Natural killer cell treated with Interleukin-12 subunit alpha and Interleukin-12 subunit beta and Interleukin-15 and Interleukin-18, amount 100 ng/mL, for 72 hours (primary cell): ENCODE data around the gene ZSCAN31. TPM values are rescaled to one million over a fixed set of nuclear protein-coding genes. Genes with fewer than 3 reads are reported as not detected.
A peak's percentile ranks its signal among the peaks of the same experiment; 100 is the strongest.
"Not testable (repeated sequence)": the region's sequence is repeated elsewhere in the genome, so short reads cannot be mapped to it uniquely, and the experiment has no call there.

Experiments used
- ATAC-seq, 2 donors: fragments of 150-1000 bp; cut with Tn5 transposase in 1 of 2; sonication (Bioruptor Pico), chemical (Tn5 transposase) in 1 of 2; 2 replicates each; pipeline ENCODE4 v1.10.0; 2021
- DNase-seq: peaks from one replicate; pipeline ENCODE4 v3.0.0; 2022; ENCODE audit warnings: low spot score
- H3K27ac Mint-ChIP-seq, 2 donors: 1 replicate in 1 of 2; 2 replicates in 1 of 2; pipeline ENCODE4 v1.8.0; 2022; ENCODE audit warnings: mixed read lengths in 2 of 2, mild to moderate bottlenecking in 1 of 2, moderate library complexity in 1 of 2
- H3K27me3 Mint-ChIP-seq, 2 donors: 1 replicate in 1 of 2; 2 replicates in 1 of 2; pipeline ENCODE4 v1.8.0; 2022; ENCODE audit warnings: mixed read lengths in 2 of 2
- H3K36me3 Mint-ChIP-seq: one replicate; pipeline ENCODE4 v1.8.0; 2022; ENCODE audit warnings: mixed read lengths
- H3K4me1 Mint-ChIP-seq, 2 donors: 1 replicate in 1 of 2; 2 replicates in 1 of 2; pipeline ENCODE4 v1.8.0; 2022; ENCODE audit warnings: low read depth in 2 of 2, mixed read lengths in 2 of 2, mild to moderate bottlenecking in 1 of 2
- H3K4me3 Mint-ChIP-seq: one replicate; pipeline ENCODE4 v1.8.0; 2022; ENCODE audit warnings: mixed read lengths
- H3K9me3 Mint-ChIP-seq: 2 replicates; pipeline ENCODE4 v1.8.0; 2022; ENCODE audit warnings: mixed read lengths
- total RNA-seq, 2 donors: library from RNA; stranded (reverse); gene quantifications; one replicate each; pipeline ENCODE4 v1.2.3, GENCODE V29; 2022

The ZSCAN31 gene
- 1 to 10 TPM in 1 of 2 donors, under 1 TPM in 1; 0.40 to 2.0 TPM for total RNA-seq

DNA sequence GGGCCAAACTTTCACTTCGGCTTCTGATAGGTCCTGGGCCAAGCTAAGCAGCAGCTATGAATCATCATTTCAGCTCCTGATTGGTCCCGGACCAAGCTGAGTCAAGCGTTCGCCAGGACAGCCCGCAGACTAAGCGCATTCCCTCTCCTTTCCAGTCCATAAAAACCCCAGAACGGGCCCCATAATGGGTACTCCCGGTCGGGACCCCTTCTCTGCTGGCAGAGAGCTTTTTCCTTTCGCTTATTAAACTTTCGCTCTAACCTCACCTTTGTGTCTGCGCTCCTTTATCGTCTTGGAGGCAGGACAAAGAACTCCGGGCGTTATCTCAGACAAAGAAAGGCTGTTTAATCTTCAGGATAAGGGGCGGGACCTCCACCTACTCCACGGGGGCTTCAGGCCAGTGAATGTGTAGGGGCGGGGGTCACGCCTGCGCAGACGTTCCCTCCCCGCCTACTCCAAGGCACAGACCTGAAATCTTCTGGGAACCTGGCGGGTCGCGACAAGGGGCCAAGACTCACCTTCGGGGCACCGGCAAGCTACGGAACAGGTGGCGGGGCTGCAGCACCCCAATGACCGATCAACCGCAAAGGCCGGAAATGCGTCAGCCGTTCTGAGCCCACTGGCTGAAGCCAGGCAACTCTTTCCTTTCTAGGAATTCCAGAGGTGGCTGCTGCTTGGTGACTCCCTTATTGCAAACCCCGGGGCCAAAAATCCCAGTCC, at the start of gene ZSCAN31:
Gene ZSCAN31, minus strand, starts transcription at position 585 of the 720 bp plus-strand sequence. CDS start 6,465 bp downstream, outside the sequence.
- H3K27me3 Mint-ChIP-seq, result peaks cover 0 to 3% of the 10 kb centered on the region in 2 donors
- ATAC-seq, result peak; percentile 93 to 95
- peaks cover 6% of the 10 kb centered on the region for H3K9me3 Mint-ChIP-seq
- peak within 1 kb of the TSS in 1 of 2 donors; percentile 0 for H3K27ac Mint-ChIP-seq
- H3K36me3 Mint-ChIP-seq, result peaks cover 10% of the 10 kb centered on the region
- no peak within 1 kb of the TSS for H3K4me3 Mint-ChIP-seq
- peak; percentile 85 for DNase-seq
- peaks cover 5 to 12% of the 10 kb centered on the region in 2 donors for H3K4me1 Mint-ChIP-seq

DNA sequence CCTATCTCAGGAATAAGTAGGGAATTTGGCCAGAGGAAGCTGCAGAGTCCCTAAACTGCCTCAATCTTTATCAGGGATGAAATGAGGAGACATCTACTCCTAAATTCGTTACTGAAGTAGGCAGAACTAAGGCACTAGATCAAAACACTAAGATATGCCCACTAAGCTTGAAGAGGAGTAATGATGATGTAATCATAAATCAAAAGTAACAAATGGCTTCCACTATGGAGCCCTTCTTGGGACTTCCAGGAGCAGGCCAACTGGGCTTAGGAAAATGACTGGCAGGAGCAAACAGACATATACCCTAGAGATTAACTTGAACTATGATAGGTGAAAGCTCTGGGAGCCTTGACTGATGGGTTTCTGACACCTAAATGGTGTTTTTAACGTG, 48.2 kb upstream of the ZSCAN31 start:
- DNase-seq, result no peak
- Mint-ChIP-seq H3K9me3 (no peaks in the 10 kb centered on the region), H3K4me3 (no peak overlapping the region), H3K36me3 (peaks cover 51% of the 10 kb centered on the region), H3K4me1 (peaks cover 43 to 47% of the 10 kb centered on the region in 2 donors), H3K27ac (no peak overlapping the region), H3K27me3 (no peaks in the 10 kb centered on the region)
- ATAC-seq, result no peak

DNA sequence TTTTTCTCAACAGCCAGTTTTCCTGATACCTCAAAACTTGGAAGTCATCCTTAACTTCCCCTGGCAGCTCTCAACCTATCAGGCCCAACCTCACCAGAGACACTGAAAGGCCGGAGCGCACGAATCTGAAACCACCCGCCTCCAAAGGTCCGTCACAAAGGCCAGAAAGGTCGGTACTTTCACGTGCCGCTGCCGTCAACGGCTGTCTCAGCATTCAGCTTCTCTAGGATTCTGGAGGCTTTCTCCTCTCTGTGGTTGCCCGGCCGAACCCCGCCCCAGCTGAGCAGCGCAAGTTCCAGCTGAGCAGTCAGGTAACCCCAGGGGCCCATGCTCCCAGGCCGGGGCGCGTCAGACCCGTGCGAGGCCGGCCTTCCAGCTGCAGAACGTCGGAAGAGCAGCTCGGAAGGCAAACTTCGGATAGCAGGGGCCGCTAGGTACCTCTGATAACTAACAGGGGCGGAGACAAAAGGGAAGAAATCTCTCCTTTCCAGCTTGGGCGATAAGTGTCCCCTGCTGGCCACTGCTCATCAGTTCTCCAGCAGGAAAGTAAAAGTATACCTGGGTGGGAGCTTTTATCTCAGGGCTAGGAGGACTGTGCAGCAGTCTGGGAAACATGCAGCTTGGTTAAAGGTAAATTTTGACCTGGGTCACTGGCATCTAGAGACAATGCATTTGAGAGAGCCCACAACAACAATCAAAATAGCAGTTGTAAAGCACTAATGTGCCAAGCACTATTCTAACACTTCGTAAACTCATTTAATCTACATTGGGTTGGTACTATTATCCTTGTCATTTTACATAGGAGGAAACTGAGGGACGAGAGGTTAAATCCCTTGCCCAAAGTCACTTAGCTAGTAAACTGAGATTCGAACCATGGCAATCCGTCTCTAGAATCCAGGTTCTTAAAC, 47.5 kb upstream of the ZSCAN31 start:
- DNase-seq, result no peak
- H3K27ac Mint-ChIP-seq, result peak overlapping the region in 1 of 2 donors; percentile 75
- H3K9me3 Mint-ChIP-seq, result no peaks in the 10 kb centered on the region
- ATAC-seq, result peak; percentile 71 to 74
- peaks cover 48% of the 10 kb centered on the region for H3K36me3 Mint-ChIP-seq
- no peaks in the 10 kb centered on the region for H3K27me3 Mint-ChIP-seq
- H3K4me3 Mint-ChIP-seq, result peak overlapping the region; percentile 67
- peaks cover 41 to 43% of the 10 kb centered on the region in 2 donors for H3K4me1 Mint-ChIP-seq

DNA sequence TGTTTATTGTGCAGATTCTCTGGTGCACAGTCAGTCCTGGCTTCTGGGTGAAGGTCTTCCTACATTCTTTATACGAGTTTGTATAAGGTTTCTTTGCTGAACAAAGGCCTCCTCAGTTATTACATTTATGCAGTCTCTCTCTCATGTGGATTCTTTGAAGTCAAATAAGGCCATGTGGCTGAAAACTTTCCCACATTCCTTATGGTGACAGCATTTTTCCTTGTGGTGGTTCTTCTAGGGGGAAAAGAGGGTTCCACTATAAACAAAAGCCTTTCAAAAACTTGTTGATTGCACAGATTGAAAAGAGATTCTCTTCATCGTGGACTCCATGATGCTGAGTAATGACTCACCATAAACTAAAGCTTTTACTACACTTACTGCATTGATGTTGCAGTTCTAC, 44.4 kb upstream of the ZSCAN31 start:
- DNase-seq (no peak), ATAC-seq (no peak)
- Mint-ChIP-seq H3K4me3 (no peak overlapping the region), H3K27ac (no peak overlapping the region), H3K9me3 (no peaks in the 10 kb centered on the region), H3K36me3 (peaks cover 35% of the 10 kb centered on the region), H3K4me1 (peaks cover 21 to 27% of the 10 kb centered on the region in 2 donors), H3K27me3 (no peaks in the 10 kb centered on the region)

DNA sequence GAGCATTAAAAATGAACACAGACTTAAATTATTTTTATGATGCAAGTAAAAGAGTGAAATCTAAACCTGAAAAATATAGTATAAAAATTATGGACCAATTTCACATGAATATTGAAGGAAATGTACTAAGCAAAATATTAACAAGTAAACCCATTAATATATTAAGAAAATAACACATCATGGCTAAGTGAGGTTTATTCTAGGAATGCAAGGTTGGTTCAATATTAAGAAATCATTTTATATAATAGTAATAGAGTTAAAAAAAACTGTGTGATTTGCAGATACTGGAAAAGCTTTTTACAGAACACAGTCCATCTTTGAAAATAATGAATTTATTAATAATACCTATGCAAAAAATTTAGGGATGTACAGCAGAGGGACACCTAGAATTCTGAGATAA, 42.7 kb upstream of the ZSCAN31 start:
- Mint-ChIP-seq H3K36me3 (peaks cover 35% of the 10 kb centered on the region), H3K4me3 (no peak overlapping the region), H3K4me1 (peaks cover 11 to 15% of the 10 kb centered on the region in 2 donors), H3K9me3 (no peaks in the 10 kb centered on the region), H3K27me3 (no peaks in the 10 kb centered on the region), H3K27ac (no peak overlapping the region)
- ATAC-seq (no peak), DNase-seq (no peak)

DNA sequence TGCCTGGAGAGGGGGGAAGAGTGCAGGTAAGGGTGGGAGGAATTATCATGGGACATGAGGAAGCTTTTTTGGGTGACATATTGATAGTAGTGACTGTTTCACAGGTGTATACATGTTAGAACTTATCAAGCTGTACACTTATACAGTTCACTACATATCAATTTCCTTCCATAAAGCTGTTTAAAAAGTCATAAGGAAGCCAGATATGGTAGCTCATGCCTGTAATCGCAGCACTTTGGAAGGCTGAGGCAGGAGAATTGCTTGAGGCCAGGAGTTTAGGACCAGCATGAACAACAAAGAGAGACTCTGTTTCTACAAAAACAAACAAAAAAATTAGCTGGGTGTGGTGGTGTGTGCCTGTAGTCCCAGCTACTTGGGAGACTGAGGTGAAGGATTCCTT, 41.9 kb upstream of the ZSCAN31 start:
- peaks cover 34% of the 10 kb centered on the region for H3K36me3 Mint-ChIP-seq
- no peak overlapping the region for H3K27ac Mint-ChIP-seq
- H3K27me3 Mint-ChIP-seq, result no peaks in the 10 kb centered on the region
- H3K9me3 Mint-ChIP-seq, result no peaks in the 10 kb centered on the region
- no peak overlapping the region for H3K4me3 Mint-ChIP-seq
- ATAC-seq (no peak), DNase-seq (no peak)
- peaks cover 6 to 10% of the 10 kb centered on the region in 2 donors for H3K4me1 Mint-ChIP-seq

DNA sequence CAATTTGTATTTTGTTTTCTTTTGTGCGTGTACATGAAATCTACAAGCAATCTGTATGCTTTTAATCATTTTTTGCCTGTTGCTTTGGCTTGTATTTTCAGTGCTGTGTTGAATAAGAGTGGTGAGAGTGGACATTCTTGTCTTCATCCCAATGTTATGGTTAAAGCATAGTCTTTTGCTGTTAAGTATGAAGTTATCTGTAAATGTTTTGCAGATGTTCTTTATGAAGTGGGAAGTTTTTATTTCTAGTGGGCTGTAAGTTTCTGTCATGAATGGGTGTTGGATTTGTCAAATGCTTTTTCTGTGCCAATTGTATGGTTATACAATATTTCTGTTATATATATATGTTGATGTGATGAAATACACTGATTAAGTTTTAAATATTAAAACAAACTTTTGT, 38.0 kb upstream of the ZSCAN31 start:
- Mint-ChIP-seq H3K36me3 (peaks cover 4% of the 10 kb centered on the region), H3K4me1 (peaks cover 3 to 5% of the 10 kb centered on the region in 2 donors), H3K9me3 (no peaks in the 10 kb centered on the region), H3K4me3 (no peak overlapping the region), H3K27ac (no peak overlapping the region), H3K27me3 (no peaks in the 10 kb centered on the region)
- no peak for ATAC-seq
- no peak for DNase-seq

DNA sequence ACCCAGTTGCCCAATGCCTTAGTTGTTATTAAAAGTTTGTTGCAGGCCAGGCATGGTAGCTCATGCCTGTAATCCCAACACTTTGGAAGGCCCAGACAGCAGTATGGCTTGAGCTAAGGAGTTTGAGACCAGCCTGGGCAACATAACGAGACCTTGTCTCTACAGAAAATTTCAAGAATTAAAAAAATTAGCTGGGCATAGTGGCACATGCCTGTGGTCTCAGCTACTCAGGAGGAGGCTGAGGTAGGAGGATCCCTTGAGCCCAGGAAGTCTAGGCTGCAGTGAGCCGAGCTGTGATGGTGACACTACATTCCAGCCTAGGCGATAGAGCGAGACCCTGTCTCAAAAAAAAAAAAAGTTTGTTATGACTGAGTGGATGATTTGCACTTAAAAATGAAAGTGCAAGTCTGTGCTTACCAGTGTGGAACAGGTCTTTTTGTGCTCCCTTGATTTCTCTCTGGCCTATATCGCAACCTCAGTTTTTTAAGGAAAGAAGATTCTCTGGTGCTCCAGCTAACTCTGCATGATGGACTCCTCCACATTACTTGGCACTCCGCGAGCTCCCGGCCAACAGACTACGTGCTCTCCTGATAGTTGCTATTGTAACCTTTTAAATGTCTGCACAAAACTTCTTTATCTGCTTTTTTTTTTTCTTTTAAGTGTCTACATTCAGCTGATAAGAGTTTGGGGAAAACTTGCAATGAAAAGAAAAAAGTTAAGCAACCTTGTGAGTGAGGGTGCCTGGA, 35.9 kb upstream of the ZSCAN31 start:
- ATAC-seq (no peak), DNase-seq (no peak)
- no peak overlapping the region for H3K27ac Mint-ChIP-seq
- no peak overlapping the region for H3K4me3 Mint-ChIP-seq
- H3K27me3 Mint-ChIP-seq, result no peaks in the 10 kb centered on the region
- H3K9me3 Mint-ChIP-seq, result no peaks in the 10 kb centered on the region
- peaks cover 3 to 5% of the 10 kb centered on the region in 2 donors for H3K4me1 Mint-ChIP-seq
- H3K36me3 Mint-ChIP-seq, result no peaks in the 10 kb centered on the region

DNA sequence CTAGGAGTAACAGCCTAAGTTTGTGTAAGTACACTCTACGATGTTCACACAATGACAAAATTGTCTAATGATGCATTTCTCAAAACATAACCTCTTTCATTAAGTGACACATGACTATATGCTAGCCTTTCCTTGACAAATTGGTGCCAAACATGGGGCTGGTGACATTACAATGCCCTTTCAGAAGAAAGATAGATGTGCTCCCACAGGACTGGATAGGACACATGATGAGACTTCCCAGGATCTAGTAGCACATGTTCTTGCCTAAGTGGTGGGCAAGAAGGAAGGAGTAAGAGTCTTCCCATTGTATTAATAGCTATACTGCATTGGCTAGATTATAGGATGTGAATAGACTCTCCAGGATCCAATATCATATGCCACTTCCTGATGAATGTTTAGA, 35.3 kb upstream of the ZSCAN31 start:
- ATAC-seq (no peak), DNase-seq (no peak)
- no peaks in the 10 kb centered on the region for H3K9me3 Mint-ChIP-seq
- H3K27ac Mint-ChIP-seq, result no peak overlapping the region
- H3K27me3 Mint-ChIP-seq, result no peaks in the 10 kb centered on the region
- H3K4me1 Mint-ChIP-seq, result peaks cover 3 to 5% of the 10 kb centered on the region in 2 donors
- no peaks in the 10 kb centered on the region for H3K36me3 Mint-ChIP-seq
- no peak overlapping the region for H3K4me3 Mint-ChIP-seq

DNA sequence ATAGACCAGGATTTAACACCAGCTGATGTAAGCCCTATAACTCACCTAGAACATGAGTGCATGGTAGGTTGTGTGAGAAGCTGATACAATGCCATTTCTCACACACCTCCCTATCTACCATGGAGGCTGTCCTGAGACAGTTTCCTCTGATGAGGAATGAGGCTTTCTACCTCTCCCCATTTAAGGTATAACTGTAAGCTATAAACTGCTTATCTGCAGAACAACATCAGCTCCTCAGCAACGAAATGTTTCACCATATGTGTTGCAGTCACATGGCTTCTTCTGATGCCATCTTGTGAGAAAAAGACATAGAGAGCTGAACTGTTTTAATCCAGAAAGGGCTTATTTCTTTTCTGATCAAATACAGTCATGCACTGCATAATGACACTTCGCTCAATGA, 34.5 kb upstream of the ZSCAN31 start:
- Mint-ChIP-seq H3K27me3 (no peaks in the 10 kb centered on the region), H3K27ac (no peak overlapping the region), H3K4me1 (peaks cover 5 to 7% of the 10 kb centered on the region in 2 donors), H3K36me3 (peaks cover 4% of the 10 kb centered on the region), H3K9me3 (no peaks in the 10 kb centered on the region), H3K4me3 (no peak overlapping the region)
- no peak for ATAC-seq
- DNase-seq, result no peak

DNA sequence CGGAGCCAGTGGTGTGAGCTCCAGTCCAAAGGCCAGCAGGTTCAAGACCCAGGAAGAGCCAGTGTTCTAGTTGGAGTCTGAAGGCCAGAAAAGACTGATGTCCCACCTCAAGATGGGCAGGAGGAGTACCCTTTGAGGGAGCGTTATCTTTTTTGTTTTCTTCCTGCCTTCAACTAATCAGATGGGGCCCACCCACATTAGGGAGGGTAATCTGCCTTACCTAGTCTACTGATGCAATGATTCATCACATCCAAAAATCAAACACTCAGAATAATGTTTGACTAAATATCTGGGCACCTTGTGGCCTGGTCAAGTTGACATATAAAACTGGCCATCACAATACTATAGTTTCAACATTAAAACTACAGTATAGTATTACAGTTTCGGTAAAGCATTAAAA, 33.5 kb upstream of the ZSCAN31 start:
- Mint-ChIP-seq H3K36me3 (peaks cover 8% of the 10 kb centered on the region), H3K4me1 (peaks cover 0 to 7% of the 10 kb centered on the region in 2 donors), H3K9me3 (no peaks in the 10 kb centered on the region), H3K27me3 (no peaks in the 10 kb centered on the region), H3K27ac (no peak overlapping the region), H3K4me3 (no peak overlapping the region)
- no peak for DNase-seq
- no peak for ATAC-seq

DNA sequence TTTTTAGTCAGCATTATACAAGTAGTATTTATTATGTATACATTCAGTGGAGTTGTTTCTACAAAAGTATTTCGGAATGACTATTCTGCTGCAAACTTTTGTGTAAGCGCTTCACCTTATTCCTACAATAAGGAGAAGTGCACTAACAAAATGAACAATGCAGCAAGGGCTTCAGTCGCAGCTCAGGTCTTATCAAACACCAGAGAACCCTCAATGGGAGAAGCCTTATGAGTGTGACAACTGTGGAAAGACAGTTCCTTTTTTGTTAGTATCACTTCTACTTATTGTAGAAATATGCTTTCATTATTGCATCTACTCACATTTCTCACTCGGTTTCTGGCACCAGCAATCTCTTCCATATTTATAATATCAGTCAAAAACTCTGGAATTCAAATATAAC, 32.6 kb upstream of the ZSCAN31 start:
- ATAC-seq, result no peak
- Mint-ChIP-seq H3K27ac (no peak overlapping the region), H3K9me3 (no peaks in the 10 kb centered on the region), H3K36me3 (peaks cover 8% of the 10 kb centered on the region), H3K27me3 (no peaks in the 10 kb centered on the region), H3K4me3 (no peak overlapping the region), H3K4me1 (peaks cover 0 to 7% of the 10 kb centered on the region in 2 donors)
- DNase-seq, result no peak

DNA sequence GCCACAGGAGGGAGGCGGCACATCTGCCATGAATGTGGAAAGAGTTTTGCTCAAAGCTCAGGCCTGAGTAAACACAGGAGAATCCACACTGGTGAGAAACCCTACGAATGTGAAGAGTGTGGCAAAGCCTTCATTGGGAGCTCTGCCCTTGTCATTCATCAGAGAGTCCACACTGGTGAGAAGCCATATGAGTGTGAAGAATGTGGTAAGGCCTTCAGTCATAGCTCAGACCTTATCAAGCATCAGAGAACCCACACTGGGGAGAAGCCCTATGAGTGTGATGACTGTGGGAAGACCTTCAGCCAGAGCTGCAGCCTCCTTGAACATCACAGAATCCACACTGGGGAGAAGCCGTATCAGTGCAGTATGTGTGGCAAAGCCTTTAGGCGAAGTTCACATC, 29.6 kb upstream of the ZSCAN31 start:
- peak in 1 of 2 donors; percentile 36 for ATAC-seq
- H3K36me3 Mint-ChIP-seq, H3K9me3 Mint-ChIP-seq: not testable (repeated sequence)

More for the DNA sequence above, 29.6 kb upstream of the ZSCAN31 start:
- H3K27me3 Mint-ChIP-seq, DNase-seq, H3K4me3 Mint-ChIP-seq, H3K4me1 Mint-ChIP-seq: not testable (repeated sequence)
- peak overlapping the region in 1 of 2 donors; percentile 21 for H3K27ac Mint-ChIP-seq
